Erythroblast (primary cell): ENCODE results near the gene NFE2L1.

Source experiments
- GATA1 ChIP-seq: IDR thresholded peaks from 2 replicates; pipeline ENCODE4 v1.6.1; 2011; ENCODE audit warnings: low read depth, mild to moderate bottlenecking, control low read depth, low read length, moderate library complexity
- POLR2A ChIP-seq: IDR thresholded peaks from 2 replicates; pipeline ENCODE4 v1.6.1; 2011; ENCODE audit warnings: mild to moderate bottlenecking, low read length

- no peak for TF ChIP-seq POLR2A
- TF ChIP-seq GATA1: no peak
Measured at GRCh38 chr17:48102043-48102750, 54.0 kb downstream of the NFE2L1 start.
